Retinal pigment epithelial cell (primary cell): ENCODE data around the gene DAAM2.

ENCODE experiments used
- DNase-seq: peaks from one replicate; pipeline ENCODE4 v3.0.0-alpha.2; 2010; ENCODE audit warnings: low read depth
- H3K4me3 ChIP-seq: 2 replicates; pipeline ENCODE4 v1.5.1; 2011; ENCODE audit warnings: mild to moderate bottlenecking, low read length, control low read depth, moderate library complexity
- TF ChIP-seq, protein P1 (sequence below): conservative IDR thresholded peaks from 2 replicates; pipeline ENCODE4 v1.5.1; 2011; ENCODE audit warnings: low read depth, low read length, control low read depth, inconsistent platforms

The DAAM2 gene

DNA sequence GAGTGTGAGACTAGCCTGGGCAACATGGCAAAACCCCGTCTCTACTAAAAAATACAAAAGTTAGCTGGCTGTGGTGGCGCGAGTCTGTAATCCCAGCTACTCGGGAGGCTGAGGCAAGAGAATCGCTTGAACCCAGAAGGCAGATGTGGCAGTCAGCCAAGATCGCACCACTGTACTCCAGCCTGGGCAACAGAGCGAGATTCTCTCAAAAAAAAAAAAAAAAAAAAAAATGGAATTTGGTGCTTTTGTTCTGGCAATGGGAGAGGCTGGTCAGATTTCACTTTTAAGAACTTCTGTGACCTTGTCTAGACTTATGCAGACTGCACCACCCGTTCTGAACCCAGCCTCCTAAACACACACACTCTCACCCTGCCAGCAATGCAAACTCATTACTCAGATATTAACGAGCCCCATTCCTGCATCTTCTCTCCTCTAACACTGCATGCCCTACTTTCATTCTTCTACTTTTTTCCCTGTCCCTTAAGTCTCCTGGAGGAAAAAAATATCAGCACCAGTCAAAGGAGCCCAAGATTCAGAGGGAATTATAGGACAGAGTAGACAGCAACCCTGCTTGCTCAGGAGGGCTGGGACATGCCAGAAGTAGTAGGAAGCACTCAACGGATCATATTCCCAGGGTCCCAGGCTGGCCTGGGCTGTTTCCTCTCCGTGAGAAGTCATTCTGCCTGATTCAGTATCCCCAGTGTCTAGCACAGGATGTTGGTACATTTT is 137.7 kb downstream of the DAAM2 start:
- no peak for DNase-seq
- TF ChIP-seq, protein P1, sequence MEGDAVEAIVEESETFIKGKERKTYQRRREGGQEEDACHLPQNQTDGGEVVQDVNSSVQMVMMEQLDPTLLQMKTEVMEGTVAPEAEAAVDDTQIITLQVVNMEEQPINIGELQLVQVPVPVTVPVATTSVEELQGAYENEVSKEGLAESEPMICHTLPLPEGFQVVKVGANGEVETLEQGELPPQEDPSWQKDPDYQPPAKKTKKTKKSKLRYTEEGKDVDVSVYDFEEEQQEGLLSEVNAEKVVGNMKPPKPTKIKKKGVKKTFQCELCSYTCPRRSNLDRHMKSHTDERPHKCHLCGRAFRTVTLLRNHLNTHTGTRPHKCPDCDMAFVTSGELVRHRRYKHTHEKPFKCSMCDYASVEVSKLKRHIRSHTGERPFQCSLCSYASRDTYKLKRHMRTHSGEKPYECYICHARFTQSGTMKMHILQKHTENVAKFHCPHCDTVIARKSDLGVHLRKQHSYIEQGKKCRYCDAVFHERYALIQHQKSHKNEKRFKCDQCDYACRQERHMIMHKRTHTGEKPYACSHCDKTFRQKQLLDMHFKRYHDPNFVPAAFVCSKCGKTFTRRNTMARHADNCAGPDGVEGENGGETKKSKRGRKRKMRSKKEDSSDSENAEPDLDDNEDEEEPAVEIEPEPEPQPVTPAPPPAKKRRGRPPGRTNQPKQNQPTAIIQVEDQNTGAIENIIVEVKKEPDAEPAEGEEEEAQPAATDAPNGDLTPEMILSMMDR: no peak
- H3K4me3 ChIP-seq: no peak overlapping the region

DNA sequence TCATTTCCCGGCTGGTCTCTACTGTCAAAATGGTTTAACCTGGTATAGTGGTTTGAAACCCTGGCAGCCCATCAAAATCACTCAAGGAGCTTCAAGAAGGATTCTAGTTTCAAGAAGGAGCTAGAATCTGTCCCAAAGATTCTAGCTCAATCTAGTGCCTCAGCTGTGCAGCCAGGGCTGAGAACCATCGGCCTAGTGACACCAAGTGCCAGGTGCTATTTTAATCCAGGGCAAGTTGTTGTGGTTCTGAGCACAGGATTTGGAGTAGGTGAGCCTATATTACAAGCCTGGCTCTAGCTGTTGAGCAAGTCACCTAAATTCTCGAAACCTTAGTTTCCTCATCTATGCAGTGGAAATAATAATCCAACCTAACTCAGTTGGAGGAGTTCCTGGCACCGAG is 138.4 kb downstream of the DAAM2 start:
- TF ChIP-seq, protein P1: no peak

DNA sequence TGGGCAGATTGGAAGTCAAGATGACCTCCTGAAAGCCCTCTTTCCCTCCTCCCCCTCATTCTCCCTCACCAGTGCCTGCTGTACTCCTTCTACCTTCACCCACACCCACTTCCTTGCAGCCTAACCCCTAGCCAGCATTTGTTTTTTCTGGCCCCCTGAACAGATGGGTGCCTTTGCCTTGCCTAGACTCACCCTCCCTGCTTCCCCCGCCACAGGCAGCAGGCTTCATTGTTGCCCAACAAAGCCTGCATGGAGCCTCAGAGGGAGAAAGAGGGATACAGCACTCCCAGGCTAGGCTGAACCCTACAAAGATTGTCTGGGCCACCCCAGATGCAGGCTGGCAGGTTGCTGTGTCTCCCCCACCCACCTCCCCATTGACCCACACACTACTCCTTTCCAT is 139.4 kb downstream of the DAAM2 start:
- TF ChIP-seq, protein P1: no peak
- no peak overlapping the region for H3K4me3 ChIP-seq
- DNase-seq: no peak

More for the DNA sequence above, 138.4 kb downstream of the DAAM2 start:
- H3K4me3 ChIP-seq: no peak overlapping the region
- DNase-seq: no peak

DNA sequence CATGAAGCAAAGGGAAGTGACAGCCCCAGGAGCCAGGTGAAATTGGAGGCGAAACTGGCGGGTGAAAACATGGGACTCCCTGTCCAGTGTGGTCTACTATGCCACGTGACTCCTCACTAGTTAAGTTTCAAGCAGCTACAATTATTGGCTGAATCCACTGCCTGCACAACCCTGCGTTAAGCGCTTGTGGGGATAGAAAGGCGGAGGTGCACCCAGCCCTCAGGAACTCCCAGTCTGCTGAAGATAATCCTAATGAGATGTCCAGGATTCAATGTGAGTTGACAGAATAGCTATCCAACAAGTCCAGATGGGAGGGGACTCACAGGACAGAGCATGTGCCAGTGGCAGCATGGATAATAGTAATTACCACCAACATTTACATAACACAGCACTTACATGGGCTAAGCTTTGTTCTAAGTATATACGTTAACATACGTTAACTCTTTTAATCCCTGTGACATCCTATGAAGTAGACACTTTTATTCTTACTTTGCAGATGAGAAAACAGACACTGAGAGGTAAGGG is 140.3 kb downstream of the DAAM2 start:
- DNase-seq: no peak
- TF ChIP-seq, protein P1: no peak
- H3K4me3 ChIP-seq: no peak overlapping the region

DNA sequence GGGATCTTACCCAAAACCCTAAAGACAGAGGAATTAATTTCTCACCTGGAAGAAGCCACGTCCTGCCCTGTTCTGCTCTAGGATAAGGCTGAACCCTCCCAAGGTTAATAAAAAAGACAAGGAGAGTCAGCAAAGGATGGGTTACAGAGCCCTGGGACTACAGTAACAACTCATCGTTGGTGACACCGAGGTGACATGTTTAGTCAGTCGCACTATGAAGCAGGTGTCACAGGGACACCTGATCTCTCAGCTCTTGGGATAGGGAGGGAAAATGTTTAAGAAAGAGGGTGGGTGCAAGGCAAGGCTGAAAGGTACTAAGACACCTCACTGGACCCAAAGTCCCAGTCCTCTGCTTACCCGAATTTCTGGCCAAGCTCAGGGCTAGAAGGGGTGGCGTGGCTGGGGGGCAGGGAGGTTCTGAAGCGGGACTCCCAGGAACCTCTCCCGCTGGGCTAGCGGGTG is 141.5 kb downstream of the DAAM2 start:
- DNase-seq: no peak
- TF ChIP-seq, protein P1: no peak
- H3K4me3 ChIP-seq: peak overlapping the region; percentile 78

DNA sequence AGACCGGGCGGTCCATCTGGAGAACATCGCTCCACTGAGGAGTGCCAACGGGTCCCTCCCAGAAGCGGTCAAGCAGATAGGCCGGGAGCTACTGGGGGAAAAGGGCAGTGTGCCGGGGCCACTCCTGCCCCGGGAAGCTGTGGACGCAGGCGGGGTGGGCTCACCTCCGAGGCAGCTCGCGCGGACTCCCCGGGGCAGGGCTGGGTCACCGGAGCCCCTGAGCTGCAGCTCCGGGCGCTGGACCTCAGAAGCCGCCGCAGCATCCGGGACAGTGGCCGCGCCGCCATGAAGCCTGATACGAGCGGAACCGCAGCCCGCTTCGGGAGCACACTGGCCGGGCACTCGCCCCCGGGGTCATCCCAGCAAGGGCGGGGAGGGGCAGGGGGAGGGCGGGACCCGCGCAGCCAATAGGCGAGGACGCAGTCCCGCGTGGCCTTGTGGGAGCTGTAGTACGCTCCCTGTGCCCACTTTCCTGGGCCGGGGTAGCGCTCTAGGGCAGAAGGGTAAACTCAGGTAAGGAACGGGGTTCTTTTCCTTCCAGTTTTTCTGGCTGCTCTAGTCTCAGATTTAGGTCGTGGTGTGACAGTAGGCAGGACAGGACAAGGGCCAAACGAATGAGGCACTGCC is 142.1 kb downstream of the DAAM2 start, which contains the start of gene MOCS1:
TSS of gene MOCS1 (minus strand) at position 332 of the 627 bp plus-strand sequence. CDS start at position 287, 45 bp downstream.
- H3K4me3 ChIP-seq: peak within 1 kb of the TSS; percentile 78
- TF ChIP-seq, protein P1: no peak
- no peak for DNase-seq
